ENCODE results near the gene ELMO1. TPM values are rescaled to one million over a fixed set of nuclear protein-coding genes. Genes with fewer than 3 reads are reported as not detected.

ELMO1 gene
- total and polyA plus RNA-seq, 2 experiments from 2014 or later: 6.5 to 24.9 TPM

DNA sequence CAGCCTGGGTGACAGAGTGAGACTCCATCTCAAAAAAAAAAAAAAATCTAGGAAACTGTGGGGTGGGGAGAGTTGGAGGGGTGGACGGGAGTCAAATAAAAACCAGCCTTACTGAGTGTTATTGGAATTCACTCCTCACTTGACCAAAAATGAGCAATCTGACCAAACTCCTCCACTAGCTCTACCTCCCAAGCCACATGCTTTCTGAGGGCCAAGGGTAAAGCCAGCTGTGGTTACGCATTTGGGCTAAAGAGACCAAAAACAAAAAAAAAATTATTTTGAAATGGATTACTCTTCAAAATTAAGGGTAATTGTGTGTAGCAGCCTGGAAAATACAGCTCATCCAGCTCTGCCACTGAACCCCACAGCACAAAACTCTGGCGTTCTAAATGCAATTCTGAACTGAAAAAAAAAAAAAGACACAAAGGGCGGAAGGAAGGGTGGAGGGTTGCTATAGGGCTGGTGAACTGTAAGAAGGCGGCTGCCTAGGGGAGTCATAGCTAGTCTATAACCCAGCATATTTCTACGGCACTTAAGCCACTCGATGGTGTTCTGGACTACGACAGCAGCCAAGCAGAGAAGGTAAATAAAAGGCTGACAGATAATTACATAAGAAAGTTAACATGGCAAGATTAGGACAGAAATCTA, 7.8 kb downstream of the ELMO1 start (continued):
- TF ChIP-seq, protein P1, sequence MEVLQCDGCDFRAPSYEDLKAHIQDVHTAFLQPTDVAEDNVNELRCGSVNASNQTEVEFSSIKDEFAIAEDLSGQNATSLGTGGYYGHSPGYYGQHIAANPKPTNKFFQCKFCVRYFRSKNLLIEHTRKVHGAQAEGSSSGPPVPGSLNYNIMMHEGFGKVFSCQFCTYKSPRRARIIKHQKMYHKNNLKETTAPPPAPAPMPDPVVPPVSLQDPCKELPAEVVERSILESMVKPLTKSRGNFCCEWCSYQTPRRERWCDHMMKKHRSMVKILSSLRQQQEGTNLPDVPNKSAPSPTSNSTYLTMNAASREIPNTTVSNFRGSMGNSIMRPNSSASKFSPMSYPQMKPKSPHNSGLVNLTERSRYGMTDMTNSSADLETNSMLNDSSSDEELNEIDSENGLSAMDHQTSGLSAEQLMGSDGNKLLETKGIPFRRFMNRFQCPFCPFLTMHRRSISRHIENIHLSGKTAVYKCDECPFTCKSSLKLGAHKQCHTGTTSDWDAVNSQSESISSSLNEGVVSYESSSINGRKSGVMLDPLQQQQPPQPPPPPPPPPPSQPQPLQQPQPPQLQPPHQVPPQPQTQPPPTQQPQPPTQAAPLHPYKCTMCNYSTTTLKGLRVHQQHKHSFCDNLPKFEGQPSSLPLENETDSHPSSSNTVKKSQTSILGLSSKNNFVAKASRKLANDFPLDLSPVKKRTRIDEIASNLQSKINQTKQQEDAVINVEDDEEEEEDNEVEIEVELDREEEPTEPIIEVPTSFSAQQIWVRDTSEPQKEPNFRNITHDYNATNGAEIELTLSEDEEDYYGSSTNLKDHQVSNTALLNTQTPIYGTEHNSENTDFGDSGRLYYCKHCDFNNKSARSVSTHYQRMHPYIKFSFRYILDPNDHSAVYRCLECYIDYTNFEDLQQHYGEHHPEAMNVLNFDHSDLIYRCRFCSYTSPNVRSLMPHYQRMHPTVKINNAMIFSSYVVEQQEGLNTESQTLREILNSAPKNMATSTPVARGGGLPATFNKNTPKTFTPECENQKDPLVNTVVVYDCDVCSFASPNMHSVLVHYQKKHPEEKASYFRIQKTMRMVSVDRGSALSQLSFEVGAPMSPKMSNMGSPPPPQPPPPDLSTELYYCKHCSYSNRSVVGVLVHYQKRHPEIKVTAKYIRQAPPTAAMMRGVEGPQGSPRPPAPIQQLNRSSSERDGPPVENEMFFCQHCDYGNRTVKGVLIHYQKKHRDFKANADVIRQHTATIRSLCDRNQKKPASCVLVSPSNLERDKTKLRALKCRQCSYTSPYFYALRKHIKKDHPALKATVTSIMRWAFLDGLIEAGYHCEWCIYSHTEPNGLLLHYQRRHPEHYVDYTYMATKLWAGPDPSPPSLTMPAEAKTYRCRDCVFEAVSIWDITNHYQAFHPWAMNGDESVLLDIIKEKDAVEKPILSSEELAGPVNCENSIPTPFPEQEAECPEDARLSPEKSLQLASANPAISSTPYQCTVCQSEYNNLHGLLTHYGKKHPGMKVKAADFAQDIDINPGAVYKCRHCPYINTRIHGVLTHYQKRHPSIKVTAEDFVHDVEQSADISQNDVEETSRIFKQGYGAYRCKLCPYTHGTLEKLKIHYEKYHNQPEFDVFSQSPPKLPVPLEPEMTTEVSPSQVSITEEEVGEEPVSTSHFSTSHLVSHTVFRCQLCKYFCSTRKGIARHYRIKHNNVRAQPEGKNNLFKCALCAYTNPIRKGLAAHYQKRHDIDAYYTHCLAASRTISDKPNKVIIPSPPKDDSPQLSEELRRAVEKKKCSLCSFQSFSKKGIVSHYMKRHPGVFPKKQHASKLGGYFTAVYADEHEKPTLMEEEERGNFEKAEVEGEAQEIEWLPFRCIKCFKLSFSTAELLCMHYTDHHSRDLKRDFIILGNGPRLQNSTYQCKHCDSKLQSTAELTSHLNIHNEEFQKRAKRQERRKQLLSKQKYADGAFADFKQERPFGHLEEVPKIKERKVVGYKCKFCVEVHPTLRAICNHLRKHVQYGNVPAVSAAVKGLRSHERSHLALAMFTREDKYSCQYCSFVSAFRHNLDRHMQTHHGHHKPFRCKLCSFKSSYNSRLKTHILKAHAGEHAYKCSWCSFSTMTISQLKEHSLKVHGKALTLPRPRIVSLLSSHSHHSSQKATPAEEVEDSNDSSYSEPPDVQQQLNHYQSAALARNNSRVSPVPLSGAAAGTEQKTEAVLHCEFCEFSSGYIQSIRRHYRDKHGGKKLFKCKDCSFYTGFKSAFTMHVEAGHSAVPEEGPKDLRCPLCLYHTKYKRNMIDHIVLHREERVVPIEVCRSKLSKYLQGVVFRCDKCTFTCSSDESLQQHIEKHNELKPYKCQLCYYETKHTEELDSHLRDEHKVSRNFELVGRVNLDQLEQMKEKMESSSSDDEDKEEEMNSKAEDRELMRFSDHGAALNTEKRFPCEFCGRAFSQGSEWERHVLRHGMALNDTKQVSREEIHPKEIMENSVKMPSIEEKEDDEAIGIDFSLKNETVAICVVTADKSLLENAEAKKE (CRISPR knock-in tag; IDR thresholded peaks at IDR 0.05): no peak
- TF ChIP-seq EZH2phosphoT487 (IDR thresholded peaks at IDR 0.05; ENCODE audit: unreplicated experiment) (no peak), EZH2 (IDR thresholded peaks at IDR 0.05; ENCODE audit: low read depth, unreplicated experiment) (no peak), ZNF114 (CRISPR knock-in tag; IDR thresholded peaks at IDR 0.05) (no peak), JUNB (IDR thresholded peaks at IDR 0.05; ENCODE audit: unreplicated experiment) (no peak), ZNF331 (CRISPR knock-in tag; IDR thresholded peaks at IDR 0.05; ENCODE audit: low read depth) (no peak)
- TF ChIP-seq, protein P2, sequence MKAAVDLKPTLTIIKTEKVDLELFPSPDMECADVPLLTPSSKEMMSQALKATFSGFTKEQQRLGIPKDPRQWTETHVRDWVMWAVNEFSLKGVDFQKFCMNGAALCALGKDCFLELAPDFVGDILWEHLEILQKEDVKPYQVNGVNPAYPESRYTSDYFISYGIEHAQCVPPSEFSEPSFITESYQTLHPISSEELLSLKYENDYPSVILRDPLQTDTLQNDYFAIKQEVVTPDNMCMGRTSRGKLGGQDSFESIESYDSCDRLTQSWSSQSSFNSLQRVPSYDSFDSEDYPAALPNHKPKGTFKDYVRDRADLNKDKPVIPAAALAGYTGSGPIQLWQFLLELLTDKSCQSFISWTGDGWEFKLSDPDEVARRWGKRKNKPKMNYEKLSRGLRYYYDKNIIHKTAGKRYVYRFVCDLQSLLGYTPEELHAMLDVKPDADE (IDR thresholded peaks at IDR 0.05): no peak

- no peaks in the 10 kb centered on the region for H3K36me3 Mint-ChIP-seq (ENCODE audit: low read depth)
- Histone ChIP-seq H3K4me3 (no peak overlapping the region), H3K27me3 (ENCODE audit: insufficient read depth) (no peaks in the 10 kb centered on the region), H3K27ac (ENCODE audit: low read depth) (no peak overlapping the region), H3K36me3 (ENCODE audit: insufficient read depth) (no peaks in the 10 kb centered on the region), H3K79me2 (replicated peaks; ENCODE audit: insufficient read depth) (no peaks in the 10 kb centered on the region), H3K4me2 (no peak overlapping the region), H2AFZ (no peak overlapping the region), H3K4me1 (ENCODE audit: insufficient read depth) (peaks cover 3% of the 10 kb centered on the region; the same call in 1 of the 2 replicates), H3K9me2 (ENCODE audit: insufficient read depth) (no peaks in the 10 kb centered on the region), H4K20me1 (replicated peaks; ENCODE audit: insufficient read depth) (no peaks in the 10 kb centered on the region), H3F3A (replicated peaks; ENCODE audit: low read depth) (no peaks in the 10 kb centered on the region)
- no peak for DNase-seq (ENCODE audit: low spot score)
- no peak for ATAC-seq
- H3K9me3 Mint-ChIP-seq: no peaks in the 10 kb centered on the region
- no peak overlapping the region for H3K4me3 Mint-ChIP-seq
- H3K27ac Mint-ChIP-seq: no peak overlapping the region
- peaks cover 6% of the 10 kb centered on the region for H3K27me3 Mint-ChIP-seq (ENCODE audit: insufficient read depth, low read depth, poor library complexity)
- H3K4me1 Mint-ChIP-seq: peaks cover 15% of the 10 kb centered on the region
- TF ChIP-seq NANOG (IDR thresholded peaks at IDR 0.05; ENCODE audit: borderline replicate concordance) (no peak), EZH2 (IDR thresholded peaks at IDR 0.05; ENCODE audit: low read depth, unreplicated experiment) (no peak), ZNF114 (CRISPR knock-in tag; IDR thresholded peaks at IDR 0.05) (no peak), CREB1 (CRISPR knock-in tag; IDR thresholded peaks at IDR 0.05; ENCODE audit: low read depth) (no peak), CTCF (conservative IDR thresholded peaks at IDR 0.05; ENCODE audit: low read depth in 2 of 2) (no peak)
These were observed 9.0 kb downstream of the ELMO1 start for GRCh38 chr7:37439653-37440026.

All from GM23338 (cell line).